ENCODE measurements around the gene PTCHD1.

Gene PTCHD1

DNA sequence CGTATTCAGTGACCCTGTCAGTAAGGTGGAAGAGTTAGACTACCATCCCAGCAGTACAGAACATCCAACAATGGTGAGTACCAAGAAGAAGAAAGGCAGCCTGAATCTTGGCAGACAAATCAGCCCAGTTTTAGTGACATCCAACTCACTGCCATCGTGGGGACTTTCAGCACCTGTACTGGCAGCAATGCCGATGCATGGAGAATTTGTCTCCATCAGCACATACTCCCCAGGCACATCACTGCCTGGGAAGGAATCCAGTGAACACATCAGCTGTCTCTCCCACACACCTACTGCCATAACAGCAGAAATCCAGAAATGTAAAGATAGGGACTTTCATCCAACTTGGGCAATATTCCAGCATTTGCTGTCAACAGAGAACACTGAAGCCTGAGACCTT is 29.8 kb downstream of the PTCHD1 start:
- no peak for DNase-seq

DNA sequence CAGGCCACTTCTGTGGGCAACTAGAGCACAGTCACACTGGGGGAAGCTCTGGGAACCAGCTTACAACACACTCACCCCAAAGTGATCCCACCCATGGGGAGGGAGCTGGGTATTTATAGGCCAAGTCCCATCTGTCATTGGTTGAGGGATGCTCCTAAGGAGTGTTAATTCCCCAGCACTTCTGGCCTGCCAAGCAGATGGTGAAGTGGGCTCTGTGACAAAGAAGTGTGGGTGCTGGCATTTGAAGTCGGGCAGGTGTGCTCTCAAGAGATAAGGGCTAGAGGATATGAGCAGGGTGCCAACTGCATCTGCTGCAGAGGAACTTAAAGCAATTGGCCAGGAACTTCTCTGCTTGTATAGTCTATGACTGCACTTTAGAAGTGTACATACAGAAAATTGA is 30.9 kb downstream of the PTCHD1 start:
- no peak for DNase-seq

DNA sequence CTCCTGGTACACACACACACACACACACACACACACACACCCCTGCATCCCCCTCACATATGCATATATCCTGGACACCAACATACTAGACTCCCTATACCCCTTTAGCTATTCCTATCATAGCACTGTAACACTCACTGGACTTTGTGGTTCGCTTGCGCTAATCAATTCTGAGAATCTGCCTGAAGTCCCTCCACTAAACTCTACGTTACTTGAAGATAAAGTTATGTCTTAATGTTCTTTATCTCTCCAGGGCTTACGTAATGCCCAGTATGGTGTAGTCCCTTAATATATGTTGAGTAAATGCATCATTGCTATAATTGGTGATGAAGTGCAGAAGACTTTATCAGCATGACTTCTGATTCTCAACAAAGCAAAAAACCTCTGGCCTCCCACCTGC is 32.3 kb downstream of the PTCHD1 start:
- no peak for DNase-seq

DNA sequence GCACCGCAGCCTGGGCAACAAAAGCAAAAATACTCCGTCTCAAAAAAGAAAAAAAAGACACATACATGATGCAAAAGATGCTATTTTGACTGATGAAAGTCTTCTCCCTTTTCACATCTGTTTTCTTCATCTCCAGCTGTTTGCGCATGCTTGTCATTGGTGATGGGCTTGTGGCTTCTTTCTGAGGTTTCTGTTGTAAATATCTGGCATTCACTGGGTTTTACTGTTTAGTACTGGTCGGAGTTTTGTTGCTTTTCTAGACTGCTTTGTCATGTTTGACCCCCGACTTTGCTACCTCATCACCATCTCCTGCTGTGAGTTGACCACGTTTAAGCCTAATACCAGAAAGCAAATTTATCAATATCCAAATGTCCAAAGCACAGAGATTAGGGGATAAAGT is 34.4 kb downstream of the PTCHD1 start:
- DNase-seq: no peak

DNA sequence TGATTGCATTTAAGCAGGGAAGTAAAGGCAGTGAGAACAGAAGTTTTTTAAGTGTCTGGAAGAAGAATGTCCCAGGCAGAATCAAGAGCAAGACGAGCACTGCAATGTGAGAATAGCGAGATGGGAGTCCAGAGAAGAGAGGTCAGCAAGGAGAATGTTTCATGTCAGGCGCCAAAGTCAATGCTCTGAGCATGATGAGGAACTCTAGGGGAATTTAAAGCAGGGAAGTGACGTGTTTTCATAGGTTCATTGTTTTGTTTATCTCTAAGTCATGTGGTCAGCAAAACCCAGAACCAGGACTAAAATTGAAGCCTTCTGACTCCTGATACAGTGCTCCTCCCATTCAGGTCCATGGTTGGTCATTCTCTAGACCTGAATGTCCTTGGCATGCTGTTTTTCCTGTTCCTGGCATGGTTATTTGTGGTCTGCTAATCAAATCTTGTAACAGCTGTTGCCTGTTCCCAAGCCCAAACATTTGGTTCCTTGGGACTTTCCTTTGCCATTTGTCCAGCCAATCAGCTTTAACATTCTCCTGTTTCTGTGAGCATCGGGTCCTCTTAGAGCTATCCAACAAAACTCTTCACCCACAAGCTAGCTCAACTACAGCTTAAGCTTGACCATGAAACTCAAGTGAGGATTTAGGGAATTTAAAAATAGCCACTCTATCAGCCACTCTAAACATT is 37.7 kb downstream of the PTCHD1 start:
- no peak for DNase-seq

DNA sequence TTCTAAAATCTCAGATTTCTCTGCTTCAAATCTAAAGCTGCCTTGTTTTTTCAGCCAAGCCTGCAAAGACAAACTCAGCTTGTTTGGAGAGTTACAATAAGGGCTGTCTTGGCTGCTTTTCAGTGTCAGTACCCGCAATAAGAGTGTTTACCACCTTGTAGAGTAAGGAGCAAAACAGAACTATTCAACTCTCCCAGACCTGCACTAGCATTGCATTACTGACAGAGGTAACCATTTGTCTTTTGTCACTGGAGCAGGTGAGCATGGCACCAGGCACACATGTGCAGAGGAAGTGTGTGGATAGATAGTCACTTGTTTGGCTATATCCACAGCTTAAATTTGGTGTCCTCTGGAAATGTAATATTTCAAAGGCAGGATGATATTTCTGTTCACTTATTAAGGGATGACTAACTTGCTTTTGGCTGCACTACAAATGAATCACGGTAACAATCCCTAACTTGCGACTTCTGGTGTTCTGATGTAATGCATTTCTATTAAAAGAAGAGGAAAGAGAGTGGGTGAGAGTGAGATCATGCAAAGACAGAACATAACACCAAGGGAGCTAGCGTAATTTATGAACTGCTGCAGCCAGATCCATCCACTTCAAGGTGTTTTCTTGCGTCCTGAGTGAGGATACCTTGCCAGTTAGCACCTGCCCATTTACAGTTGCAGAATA is 38.6 kb downstream of the PTCHD1 start:
- DNase-seq: peak; percentile 54

DNA sequence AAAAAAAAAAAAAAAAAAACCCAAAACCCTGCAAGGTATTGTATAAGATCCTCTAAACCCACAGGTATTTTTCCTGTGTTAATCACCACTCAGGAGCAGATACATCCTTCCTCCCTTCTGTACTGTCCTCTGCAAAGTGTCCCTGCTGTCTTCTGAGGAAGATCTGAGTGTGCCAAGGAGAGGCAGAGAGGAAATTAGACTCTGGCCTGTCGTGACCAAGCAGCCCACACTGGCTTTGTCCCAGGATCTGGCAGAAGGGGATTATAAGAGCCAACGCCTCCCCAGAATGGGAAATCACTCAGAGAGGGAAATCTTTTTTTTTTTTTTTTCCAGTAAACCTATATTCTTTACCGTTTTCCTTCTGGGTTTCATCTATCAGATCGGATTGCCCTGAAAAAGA is 39.6 kb downstream of the PTCHD1 start:
- DNase-seq: no peak

DNA sequence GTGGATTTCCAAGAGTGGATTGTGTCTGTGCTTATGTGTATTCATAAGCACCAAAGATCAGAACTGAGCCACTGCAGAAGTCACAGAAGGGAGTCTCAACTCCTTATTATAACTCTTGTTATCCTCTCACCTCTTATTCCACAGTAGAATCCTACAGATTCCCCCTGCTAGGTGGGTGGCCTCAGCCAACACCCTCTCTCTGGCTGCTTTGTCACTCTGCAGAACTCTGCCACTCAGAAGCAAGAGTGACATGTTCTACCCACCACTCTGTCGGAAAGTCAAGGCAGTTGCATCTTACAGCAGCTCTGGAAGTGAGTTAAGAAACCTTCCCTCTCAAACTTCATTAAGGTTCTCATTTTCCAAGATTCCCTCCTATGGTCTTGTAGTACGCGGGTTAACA is 41.9 kb downstream of the PTCHD1 start:
- DNase-seq: no peak

DNA sequence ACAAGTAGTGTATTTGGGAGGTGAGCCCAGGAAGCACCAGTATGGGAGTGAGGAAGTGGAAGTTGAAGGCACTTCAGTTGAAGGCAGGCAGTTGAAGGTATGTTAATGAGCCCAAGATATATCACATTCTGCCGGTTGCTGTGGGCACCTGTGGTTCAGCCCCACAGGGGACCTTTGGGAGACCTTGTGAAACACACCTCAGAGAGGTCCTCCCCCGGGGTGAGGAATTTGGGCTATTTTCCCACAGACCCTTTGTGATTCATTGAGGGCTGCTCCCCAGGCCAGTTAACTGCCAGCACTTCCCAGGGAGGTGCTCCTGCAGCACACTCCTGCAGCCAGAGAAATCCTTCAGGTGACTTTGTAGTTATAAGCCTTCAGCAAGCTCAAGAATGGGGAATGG is 45.9 kb downstream of the PTCHD1 start:
- no peak for DNase-seq

DNA sequence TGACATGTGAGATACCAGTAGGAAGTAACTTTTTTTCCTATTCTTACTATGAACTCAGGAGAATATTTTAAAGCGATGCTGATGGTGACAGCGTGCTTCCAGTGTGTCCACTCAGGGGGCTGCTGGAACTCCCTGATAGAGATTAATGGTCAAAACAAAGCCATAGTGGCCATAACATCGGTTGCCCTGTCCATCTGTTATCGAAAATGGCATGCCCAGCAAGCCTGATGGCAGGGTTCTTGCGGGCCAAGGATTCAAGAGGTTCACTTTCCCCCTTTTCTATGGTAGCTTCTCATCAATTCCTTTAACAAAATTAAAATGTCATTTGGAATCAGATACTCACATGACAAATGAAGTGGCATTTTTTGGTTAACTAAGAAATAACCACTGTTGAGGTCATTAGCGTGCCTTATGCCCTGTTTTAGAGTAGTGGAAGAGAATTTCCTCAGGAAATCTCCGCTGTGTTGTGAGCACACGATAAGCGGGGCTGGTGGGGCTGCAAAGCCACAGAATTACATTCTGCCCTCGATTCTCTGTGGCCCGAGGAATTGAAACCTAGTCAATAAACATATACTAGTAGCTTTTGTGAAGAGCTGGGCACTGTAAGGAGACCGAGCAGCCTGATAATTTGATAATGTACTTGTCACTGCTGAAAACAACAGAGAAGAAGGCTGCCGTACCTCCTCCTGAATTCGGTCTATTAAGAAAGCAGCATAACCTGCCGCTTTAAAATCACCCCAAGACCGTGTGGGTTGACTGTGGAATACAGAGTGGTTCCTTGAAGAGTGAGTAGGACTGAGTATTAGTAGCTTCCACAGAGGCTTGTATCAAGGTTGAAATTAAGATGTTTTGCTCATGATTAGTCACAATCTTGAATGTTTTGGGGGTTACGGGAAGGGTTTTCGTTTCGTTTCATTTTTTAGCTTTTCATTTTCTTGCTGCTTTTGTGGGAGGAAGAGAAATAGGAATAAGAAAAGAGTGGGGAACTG is 46.7 kb downstream of the PTCHD1 start:
- DNase-seq: no peak

DNA sequence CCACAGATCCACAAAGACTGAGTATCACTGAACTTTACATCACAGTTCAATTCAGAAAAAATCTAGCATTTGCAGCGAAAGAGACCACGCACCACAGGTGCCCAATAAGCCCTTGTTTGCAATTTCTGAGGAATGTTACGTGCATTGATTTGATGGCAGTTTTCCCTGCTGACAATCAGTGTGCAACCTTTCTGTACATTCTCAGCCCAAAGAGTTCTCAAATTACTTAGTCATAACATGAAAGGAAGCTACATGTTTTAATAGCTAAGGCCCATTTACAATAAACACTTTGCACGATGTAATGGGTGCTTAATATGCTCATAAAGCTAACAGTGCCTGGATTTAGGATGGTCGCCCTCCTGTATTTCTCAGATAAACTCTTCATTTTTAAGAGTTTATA is 47.9 kb downstream of the PTCHD1 start:
- no peak for DNase-seq

DNA sequence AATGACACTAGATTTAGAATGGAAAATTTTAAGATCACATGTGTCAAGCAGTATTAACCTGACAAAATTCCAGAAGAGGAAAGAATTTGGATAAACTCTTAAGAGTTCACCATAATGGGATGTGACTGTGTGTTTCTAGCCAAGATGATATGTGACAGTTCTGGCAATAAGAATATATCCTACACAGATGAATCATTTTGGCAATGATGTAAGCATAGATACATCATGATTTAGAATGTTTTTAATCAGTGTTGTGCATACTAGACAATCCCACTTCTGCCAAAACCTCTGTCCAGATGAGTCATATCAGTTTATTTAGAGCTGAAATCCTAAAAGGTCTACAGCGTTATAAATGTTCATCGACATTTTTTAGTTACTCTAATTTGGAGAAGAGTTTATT is 48.8 kb downstream of the PTCHD1 start:
- DNase-seq: peak; percentile 45

DNA sequence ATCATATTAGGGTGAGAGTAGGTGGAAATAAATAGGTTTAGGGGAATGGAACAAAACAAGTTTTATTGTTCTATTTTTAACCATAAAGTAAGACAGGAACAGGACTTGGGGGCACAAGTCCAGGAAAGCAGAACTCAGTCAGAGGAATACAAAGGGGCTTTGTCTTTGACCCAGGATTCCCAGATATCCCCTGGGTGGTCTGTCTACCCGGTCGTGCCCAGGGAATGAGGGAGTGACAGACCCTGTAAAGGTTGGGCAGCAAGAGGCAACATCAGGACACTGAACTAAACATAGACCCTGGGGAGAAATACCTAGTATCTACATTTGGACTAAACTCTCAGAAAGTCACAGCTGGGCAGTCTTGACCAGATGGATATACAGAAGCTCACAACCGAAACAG is 50.6 kb downstream of the PTCHD1 start:
- no peak for DNase-seq

DNA sequence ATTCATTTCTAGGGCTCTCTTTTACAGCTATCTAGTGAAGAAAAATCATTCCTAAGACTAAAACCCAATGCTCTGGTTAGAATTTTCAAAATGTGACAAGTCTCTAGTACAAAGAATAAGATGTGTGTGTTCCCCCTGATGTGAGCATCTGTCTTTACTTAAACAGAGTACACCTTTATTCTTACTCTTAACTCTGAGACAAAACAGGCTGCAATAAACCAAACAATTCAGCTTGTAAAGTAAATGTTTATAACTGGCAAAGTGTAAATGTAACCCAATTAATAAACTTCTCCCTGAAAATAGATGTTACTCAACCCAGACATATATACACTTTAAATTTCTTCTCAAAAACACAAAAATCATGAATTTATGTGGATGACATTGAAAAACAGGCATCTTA is 51.6 kb downstream of the PTCHD1 start:
- no peak for DNase-seq

DNA sequence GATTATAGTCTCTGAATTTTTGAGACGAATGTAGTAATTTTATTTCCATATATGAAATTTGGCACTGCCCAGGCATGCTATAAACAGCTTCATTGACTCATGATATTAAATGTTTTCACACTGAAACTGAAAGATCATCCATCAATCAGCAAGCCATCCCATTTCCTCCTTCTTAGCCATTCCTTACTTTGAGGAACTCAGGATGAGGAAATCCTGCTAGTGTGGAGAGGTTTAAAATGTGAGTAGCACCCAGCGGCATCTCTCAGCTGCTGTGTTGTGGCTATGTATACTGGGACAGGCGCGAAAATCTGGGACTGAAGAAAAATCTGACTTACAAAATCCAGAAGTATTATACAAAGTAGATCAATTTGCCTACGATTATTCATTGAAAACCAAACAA is 52.1 kb downstream of the PTCHD1 start:
- no peak for DNase-seq

DNA sequence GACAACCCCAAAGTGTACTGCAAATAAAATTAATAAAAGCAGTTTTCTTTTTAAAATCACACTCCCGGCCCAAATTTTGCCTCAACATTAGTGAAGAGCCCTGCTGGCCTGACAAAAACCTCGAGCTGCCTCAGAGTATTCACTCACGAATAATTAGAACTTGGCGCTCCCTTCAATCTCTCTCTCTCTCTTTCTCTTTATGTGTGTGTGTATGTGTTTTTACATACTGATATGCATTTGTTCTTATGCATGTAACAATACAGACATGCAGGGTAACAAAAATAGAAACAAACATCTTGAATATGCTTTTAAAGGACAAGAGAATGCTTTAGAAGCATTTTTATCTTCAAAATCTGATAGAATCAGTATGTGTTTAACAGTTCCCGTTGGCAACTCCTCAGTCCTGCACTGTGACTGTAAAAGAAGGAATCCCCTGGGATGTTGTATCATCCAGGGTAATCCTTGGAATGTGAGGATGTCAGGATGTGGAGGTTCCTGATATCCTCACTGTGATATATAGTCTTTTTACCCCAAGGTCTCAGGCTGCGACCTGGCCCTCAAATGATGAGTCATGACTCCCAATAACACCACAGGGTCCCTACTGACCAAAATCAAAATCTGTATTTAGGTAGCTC is 53.0 kb downstream of the PTCHD1 start:
- DNase-seq: peak; percentile 2

DNA sequence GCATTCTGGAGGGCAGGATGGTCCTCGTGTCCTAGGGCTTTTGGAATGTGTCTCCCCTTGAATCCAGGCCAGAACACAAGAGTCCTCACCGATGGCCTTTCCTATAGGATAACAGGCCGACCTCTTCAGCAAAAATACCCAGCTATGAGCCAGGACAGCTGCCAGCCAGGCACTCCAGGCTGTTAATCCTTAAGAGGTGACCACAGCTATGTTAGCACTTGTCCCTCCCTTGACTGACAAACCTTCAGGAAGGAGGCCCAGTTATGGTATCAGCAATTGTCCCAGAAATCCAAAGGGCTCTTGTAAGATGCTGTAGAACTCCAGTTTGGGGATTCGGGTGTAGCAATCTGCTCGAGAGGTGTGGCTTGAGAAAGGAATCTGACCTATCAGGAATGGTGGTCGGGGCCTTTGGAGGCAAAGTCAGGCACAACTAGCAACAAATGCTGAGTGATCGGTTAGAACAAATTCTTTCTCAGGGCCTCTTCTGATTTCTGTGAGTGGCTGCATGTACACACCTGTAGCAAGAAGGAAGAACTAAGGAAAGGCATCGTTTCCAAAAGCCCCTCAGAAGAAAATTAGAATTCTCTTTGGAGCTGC is 54.6 kb downstream of the PTCHD1 start:
- DNase-seq: no peak

DNA sequence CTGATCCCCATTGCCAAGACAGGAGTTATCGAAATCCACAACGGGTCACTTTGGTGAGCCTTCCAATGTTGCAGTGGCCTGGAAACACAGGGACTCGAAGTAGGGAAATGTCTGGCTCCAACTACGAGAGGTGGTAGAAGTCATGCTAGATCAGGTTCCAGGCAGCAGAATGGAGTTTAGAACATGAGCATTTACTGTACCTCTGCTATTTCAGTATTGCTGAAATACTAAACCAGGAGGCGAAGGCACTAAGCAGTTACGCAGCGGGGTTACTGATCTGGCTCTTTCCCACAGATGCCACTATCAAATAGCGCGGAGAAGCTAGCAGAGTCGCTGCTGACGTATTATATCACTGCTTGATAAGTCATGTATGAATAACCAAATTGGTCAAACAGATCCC is 56.3 kb downstream of the PTCHD1 start:
- no peak for DNase-seq

DNA sequence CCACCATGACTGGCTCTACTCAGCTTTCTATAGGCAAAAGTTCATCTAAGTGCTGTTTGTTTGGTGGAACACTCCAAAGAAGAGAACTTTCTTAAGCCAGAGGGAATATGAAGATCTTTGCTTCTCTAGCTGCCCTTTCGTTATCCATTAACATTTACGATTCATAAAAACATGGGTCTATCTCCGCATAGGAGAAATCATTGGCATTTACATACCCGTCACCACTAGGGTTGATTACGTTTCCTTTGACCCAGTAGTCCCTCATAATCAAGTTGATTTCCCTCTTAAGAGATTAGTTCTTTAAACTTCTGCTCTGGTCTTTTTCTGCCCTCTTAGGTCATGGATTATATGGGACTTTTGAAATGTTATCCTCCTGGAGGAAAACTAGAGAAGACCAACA is 57.5 kb downstream of the PTCHD1 start:
- no peak for DNase-seq

DNA sequence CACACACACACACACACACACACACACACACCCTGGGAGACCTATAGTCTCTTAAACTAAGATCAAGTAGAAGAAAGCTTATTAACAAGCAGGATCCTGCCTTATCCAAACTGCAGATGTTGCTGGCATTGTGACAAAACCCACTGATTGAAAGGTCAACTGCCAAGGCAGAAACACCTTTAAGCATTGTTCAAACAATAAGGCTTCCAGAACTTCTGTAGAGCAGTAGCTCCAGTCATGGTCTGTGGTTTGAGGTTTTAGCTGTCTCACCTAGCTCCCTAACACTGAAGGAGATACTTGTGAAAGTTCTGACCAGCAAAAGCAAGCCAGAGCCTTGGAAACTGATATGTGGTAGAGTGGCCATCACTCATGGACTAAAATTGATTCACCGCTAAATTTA is 59.8 kb downstream of the PTCHD1 start:
- no peak for DNase-seq

DNA sequence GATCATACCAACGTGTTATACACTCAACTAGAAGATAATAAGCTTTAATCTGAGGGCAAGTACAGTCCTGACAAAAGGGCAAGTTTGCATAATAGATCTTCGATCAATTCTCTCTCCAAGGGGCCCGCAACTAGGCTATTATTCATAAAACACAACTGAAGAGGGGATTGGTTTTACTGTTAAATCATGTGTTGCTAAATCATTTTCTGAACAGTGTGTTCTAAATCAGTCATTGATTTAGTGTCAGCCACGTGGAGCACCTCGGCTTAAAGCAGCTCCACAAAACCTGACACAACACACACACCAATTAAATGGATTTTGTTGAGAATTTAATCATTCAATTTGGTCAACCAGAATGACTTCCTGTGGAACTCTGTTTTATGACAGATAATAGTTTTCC is 61.6 kb downstream of the PTCHD1 start:
- no peak for DNase-seq

DNA sequence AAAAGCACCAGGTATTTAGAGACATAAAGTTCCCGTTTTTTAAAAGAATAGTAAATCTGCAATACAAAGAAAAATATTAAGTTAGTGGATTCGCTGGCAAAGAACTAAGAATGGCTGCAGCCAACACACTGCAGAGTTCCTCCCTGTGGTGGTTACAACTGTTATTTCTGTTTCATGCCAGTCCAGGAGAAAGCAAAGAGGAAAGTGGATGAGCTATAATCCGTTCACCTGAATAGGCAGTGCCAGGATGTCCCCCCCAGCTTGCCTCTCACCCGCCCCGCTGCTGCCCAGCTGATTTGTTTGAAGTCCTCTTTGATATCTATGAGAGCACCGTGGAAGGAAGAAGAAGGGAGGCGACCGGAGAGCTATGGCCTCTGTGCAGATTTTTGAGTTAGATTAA is 63.9 kb downstream of the PTCHD1 start:
- DNase-seq: no peak

DNA sequence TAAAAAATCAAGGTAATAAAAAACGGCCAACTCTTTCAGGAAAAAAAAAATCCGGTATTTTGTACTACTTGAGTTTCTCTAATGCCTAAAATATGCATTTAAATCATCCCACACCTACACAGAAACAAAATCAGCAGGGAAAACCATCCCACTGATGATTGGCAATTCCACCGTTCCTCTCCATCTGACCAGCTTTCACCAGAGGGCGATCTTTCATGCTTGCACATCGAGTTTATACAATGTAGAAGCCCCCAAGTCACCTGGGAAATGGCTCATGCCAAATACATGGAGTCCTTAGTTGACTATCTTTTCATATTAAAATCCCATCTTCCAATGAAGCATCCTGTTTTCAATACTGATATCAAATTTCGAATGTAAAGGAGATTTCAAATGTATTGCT is 69.2 kb downstream of the PTCHD1 start:
- no peak for DNase-seq

Data from fibroblast of skin of right quadriceps (primary cell).